ENCODE data around the gene ZNF516.

- TF ChIP-seq CREB1 (IDR thresholded peaks at IDR 0.05; ENCODE audit: low read depth) (no peak), REST (IDR thresholded peaks at IDR 0.05; ENCODE audit: low read depth) (no peak), EP300 (IDR thresholded peaks at IDR 0.05; ENCODE audit: borderline replicate concordance) (no peak), CEBPB (IDR thresholded peaks at IDR 0.05) (no peak), YY1 (IDR thresholded peaks at IDR 0.05; ENCODE audit: low read depth) (no peak), TAF1 (IDR thresholded peaks at IDR 0.05; ENCODE audit: low read depth) (no peak), TEAD4 (IDR thresholded peaks at IDR 0.05) (no peak)
These were observed 27.5 kb downstream of the ZNF516 start for GRCh38 chr18:76467371-76468190.
